Ureter (tissue), 1 donor: Measurements from ENCODE around the gene POMT2. TPM values are rescaled to one million over a fixed set of nuclear protein-coding genes. Genes with fewer than 3 reads are reported as not detected.

Experiments
- DNase-seq: peaks from one replicate; pipeline ENCODE4 v3.0.0-alpha.2; 2020; ENCODE audit warnings: low spot score
- total RNA-seq: library from RNA; stranded (reverse); gene quantifications from one replicate; pipeline ENCODE4 v1.2.4, GENCODE V29; 2023
- donor health status: DM: yes; HTN: yes; CAD: no.

The POMT2 gene
- total RNA-seq, 1 donor from 2014 or later, result 37.6 TPM

GRCh38 chr14:77240336-77240915, 80.3 kb downstream of the POMT2 start:
- DNase-seq, result no peak

GRCh38 chr14:77239412-77239811, 81.3 kb downstream of the POMT2 start:
- no peak for DNase-seq

GRCh38 chr14:77238996-77239395, 81.7 kb downstream of the POMT2 start:
- no peak for DNase-seq

- no peak for DNase-seq
Observed at GRCh38 chr14:77238356-77238755, 82.3 kb downstream of the POMT2 start.

DNA sequence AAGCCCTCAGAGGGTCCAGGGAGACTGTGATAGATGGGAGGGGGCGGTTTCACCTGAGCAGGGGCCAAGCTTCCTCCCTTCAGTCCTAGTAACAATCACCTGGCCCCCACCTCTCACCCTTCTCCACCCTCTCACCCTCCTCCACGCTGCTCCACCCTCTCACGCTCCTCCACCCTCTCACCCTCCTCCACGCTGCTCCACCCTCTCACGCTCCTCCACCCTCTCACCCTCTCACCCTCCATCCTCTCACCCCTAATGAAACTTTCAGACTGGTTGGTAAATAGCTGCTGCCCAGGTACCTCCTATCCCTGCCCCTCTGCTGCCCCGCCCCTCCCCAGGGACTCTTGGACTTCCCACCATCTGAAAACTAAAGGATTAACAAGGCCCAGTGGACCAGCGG, 83.9 kb downstream of the POMT2 start:
- no peak for DNase-seq

GRCh38 chr14:77231721-77232120, 89.0 kb downstream of the POMT2 start:
- no peak for DNase-seq

DNA sequence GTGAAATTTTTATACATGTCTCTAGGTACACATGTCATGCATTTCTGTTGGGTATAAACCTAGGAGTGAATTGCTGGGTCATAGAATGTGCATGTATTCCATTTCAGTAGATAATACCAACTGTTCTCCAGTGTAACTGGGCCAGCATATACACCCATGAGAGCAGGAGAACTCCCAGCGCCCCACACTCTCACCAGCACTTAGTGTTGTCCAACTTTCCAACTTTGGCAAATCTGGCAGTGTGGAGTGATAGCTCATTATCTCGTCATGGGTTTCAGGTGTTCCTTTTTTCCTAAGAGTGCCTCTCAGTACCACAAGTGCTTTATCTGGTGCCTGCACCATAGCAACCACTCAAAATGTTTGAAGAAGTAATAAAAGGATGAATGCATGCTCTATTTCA, 89.8 kb downstream of the POMT2 start:
- no peak for DNase-seq

DNA sequence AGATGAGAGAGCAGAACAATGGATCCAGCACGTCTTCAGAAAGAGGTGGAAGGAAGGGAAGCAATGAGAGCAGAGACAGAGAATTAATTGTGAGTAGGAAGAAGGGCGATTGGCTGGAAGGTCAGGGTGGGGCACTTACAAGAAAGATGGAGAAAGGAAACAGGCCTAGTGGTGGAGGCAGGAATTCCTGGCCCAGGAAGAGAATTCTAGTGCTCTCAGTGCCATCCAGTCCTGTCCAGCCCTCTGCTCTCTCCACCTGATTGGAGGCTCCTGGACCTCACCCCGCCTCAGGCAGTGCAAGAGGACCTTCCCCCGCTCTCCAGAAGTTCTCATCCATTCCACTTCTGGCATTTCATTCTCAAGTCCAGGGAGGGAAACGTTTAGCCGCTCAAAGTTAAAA, 92.6 kb downstream of the POMT2 start:
- DNase-seq, result no peak

DNA sequence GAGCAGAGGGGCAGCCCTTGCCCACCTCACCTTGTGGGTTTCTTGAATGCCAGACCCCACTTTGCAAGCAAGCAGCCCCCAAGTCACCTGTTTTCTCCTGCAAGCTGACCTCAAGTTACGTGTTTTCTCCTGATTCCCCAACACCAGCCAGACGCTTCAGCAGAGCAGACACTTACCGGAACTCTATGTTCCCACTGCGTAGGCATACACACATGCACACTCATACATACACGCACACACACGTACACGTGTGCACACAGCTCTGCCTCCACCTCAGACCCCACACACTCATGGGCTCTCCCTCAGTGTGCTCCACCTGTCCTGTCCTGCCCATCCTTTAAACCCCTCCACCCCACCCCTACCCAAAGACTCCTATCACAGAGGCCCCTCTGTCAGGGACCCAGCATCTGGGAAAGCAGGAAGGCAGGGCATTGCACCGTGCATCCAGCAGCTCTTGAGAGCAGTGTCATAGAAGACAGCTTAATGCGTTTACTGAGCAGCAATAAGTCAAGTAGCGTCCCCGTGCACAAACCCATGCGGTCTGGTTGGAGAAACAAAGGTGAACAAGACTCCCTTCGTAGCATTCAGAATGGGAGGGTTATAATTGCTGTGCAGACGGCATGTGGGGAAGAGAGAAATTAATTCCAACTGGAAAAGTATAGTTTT, 94.7 kb downstream of the POMT2 start:
- DNase-seq, result no peak

DNA sequence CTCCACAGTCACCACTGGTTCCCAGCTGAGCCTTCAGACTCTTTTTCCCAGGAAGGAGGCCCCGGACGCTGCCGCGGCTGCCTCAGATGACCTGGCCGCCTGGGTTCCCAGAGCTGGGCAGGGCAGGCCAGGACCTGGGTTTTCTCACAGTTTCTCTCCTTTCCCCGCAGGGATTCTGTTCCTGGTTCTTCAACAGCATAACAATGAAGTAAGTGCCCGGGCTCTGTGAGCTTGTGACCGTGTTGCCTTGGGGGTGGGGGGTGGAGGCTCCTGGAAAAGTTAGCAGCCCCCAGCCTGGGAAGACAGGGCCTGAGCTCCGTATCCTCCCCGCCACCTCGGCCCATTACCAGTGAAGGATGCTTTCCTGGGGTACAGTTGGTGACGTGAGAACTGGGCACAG, 95.4 kb downstream of the POMT2 start:
- no peak for DNase-seq

Other genes starting within 250 kb of the POMT2 start
- gene CIPC, start 222.6 kb downstream of the POMT2 start, total RNA-seq, result 39.5 TPM
- not detected for gene ZDHHC22, start 179.1 kb downstream of the POMT2 start, total RNA-seq
- gene TMEM63C, start 139.1 kb downstream of the POMT2 start, total RNA-seq, result 0.55 TPM
- not detected for gene NGB, start 49.7 kb downstream of the POMT2 start, total RNA-seq
- gene GSTZ1, start 153 bp upstream of the POMT2 start, total RNA-seq, result 29.4 TPM
- 13.3 TPM for gene TMED8, start 56.2 kb upstream of the POMT2 start, total RNA-seq
- gene SAMD15, start 56.5 kb upstream of the POMT2 start, total RNA-seq, result 1.8 TPM
- gene NOXRED1, start 102.6 kb upstream of the POMT2 start, total RNA-seq, result 1.7 TPM
- gene VIPAS39, start 136.7 kb upstream of the POMT2 start, total RNA-seq, result 18.2 TPM
- 131 TPM for gene AHSA1, start 137.2 kb upstream of the POMT2 start, total RNA-seq
- 3.5 TPM for gene ISM2, start 177.9 kb upstream of the POMT2 start, total RNA-seq